ENCODE data around the gene TTLL12. TPM values are rescaled to one million over a fixed set of nuclear protein-coding genes. Genes with fewer than 3 reads are reported as not detected.

Gene TTLL12
- total and polyA plus RNA-seq, 9 donors: 10.9 to 22.4 (median 16.1) TPM

GRCh38 chr22:43129426-43130425, 57.2 kb downstream of the TTLL12 start:
- WGBS (ENCODE audit: insufficient coverage): 44% methylated on average over 8 of the region's 16 CpGs
- peaks cover 40% of the 10 kb centered on the region for H3K4me1 ChIP-seq (ENCODE audit: control insufficient read depth, insufficient read depth, low read length)
- H3K36me3 ChIP-seq (ENCODE audit: control insufficient read depth, insufficient read depth, low read length): peaks cover 20% of the 10 kb centered on the region
- H3K4me3 ChIP-seq (ENCODE audit: low read length): no peak overlapping the region
- no peak overlapping the region for H3K27ac ChIP-seq (ENCODE audit: low read length)
- no peaks in the 10 kb centered on the region for H3K27me3 ChIP-seq (ENCODE audit: control insufficient read depth, insufficient read depth, low read length)
- DNase-seq: no peak
- no peaks in the 10 kb centered on the region for H3K9me3 ChIP-seq (replicated peaks; ENCODE audit: control insufficient read depth, low read depth, low read length)

GRCh38 chr22:43128928-43129424, 58.0 kb downstream of the TTLL12 start:
- Histone ChIP-seq H3K4me3 (ENCODE audit: low read length) (no peak overlapping the region), H3K4me1 (ENCODE audit: control insufficient read depth, insufficient read depth, low read length) (peaks cover 40% of the 10 kb centered on the region), H3K9me3 (replicated peaks; ENCODE audit: control insufficient read depth, low read depth, low read length) (no peaks in the 10 kb centered on the region), H3K27ac (ENCODE audit: low read length) (no peak overlapping the region), H3K27me3 (ENCODE audit: control insufficient read depth, insufficient read depth, low read length) (no peaks in the 10 kb centered on the region), H3K36me3 (ENCODE audit: control insufficient read depth, insufficient read depth, low read length) (peaks cover 12% of the 10 kb centered on the region)
- WGBS (ENCODE audit: insufficient coverage): 43% methylated on average over 19 of the region's 20 CpGs
- no peak for DNase-seq

GRCh38 chr22:43128116-43128515, 58.8 kb downstream of the TTLL12 start:
- 69% methylated on average over 10 of the region's 13 CpGs for WGBS (ENCODE audit: insufficient coverage)

DNA sequence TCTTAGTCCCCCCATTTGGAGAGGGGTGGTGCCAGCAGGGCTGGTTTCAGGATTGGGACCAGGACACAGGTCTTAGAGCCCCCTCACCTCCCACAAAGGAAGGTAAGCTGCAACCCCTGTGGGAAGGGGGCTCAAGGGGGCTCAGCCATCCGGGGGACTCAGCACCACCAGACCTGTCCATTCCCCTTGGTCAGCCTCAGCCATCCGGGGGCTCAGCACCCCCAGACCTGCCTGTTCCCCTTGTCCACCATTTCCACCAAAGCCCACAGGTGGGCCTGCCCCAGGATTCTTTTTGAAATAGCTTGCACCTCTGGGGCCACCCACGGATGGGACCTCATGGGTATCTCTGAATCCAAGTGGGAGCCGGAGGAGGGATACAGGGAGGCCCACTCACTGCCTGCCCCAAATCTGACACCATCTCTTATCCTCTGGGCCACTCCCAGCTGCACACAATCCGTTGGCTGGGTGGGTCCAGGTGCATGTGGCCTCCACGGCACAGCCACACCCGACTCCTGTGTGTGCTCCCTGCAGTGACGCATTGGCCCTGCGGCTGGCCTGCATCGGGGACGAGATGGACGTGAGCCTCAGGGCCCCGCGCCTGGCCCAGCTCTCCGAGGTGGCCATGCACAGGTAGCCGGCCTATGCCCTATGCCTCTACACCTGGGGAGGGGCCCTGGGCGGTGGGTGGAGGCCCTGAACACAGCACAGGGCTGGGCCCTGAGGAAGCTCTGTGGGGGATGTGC, 59.6 kb downstream of the TTLL12 start:
- Histone ChIP-seq H3K27ac (ENCODE audit: low read length) (no peak overlapping the region), H3K27me3 (ENCODE audit: control insufficient read depth, insufficient read depth, low read length) (no peaks in the 10 kb centered on the region), H3K4me3 (ENCODE audit: low read length) (no peak overlapping the region), H3K36me3 (ENCODE audit: control insufficient read depth, insufficient read depth, low read length) (no peaks in the 10 kb centered on the region), H3K9me3 (replicated peaks; ENCODE audit: control insufficient read depth, low read depth, low read length) (no peaks in the 10 kb centered on the region), H3K4me1 (ENCODE audit: control insufficient read depth, insufficient read depth, low read length) (peaks cover 40% of the 10 kb centered on the region)
- WGBS (ENCODE audit: insufficient coverage): 86% methylated on average over 15 of the region's 17 CpGs
- DNase-seq: no peak

More at GRCh38 chr22:43128116-43128515, 58.8 kb downstream of the TTLL12 start:
- no peaks in the 10 kb centered on the region for H3K27me3 ChIP-seq (ENCODE audit: control insufficient read depth, insufficient read depth, low read length)
- H3K36me3 ChIP-seq (ENCODE audit: control insufficient read depth, insufficient read depth, low read length): peaks cover 7% of the 10 kb centered on the region
- no peak for DNase-seq
- H3K9me3 ChIP-seq (replicated peaks; ENCODE audit: control insufficient read depth, low read depth, low read length): no peaks in the 10 kb centered on the region
- no peak overlapping the region for H3K4me3 ChIP-seq (ENCODE audit: low read length)
- peaks cover 40% of the 10 kb centered on the region for H3K4me1 ChIP-seq (ENCODE audit: control insufficient read depth, insufficient read depth, low read length)
- no peak overlapping the region for H3K27ac ChIP-seq (ENCODE audit: low read length)

- H3K27me3 ChIP-seq (ENCODE audit: control insufficient read depth, insufficient read depth, low read length): no peaks in the 10 kb centered on the region
- 59% methylated on average over 3 of the region's 5 CpGs for WGBS (ENCODE audit: insufficient coverage)
- H3K4me1 ChIP-seq (ENCODE audit: control insufficient read depth, insufficient read depth, low read length): peaks cover 35% of the 10 kb centered on the region
- H3K4me3 ChIP-seq (ENCODE audit: low read length): no peak overlapping the region
- H3K36me3 ChIP-seq (ENCODE audit: control insufficient read depth, insufficient read depth, low read length): no peaks in the 10 kb centered on the region
- DNase-seq: no peak
- no peak overlapping the region for H3K27ac ChIP-seq (ENCODE audit: low read length)
- H3K9me3 ChIP-seq (replicated peaks; ENCODE audit: control insufficient read depth, low read depth, low read length): no peaks in the 10 kb centered on the region
Observed at GRCh38 chr22:43126501-43127165, 60.3 kb downstream of the TTLL12 start.

DNA sequence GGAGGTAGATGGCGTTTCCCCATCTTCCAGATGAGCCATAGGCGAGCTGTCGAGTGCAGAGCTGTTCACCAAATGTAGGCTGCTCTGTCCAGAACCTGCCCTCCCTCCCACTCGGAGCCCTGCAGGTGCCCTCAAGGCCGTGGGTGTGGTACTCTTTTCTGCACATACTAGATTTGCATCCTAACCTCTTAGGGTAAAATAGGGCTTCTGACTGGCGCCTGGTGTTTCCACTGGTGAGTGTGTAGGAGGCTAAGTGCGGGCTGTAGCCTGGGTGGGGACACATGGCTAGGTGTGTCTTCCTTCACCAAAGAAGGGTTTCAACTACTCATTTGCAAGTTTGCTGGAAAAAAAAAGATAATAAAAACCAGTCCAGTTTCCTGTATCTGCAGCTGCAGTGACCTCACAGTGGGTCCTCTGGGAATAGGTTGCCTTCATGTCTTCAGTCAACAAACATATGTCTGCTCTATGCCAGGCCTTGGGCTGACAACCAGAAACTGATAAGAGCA, 67.9 kb downstream of the TTLL12 start:
- Histone ChIP-seq H3K27ac (ENCODE audit: low read length) (no peak overlapping the region), H3K36me3 (ENCODE audit: control insufficient read depth, insufficient read depth, low read length) (no peaks in the 10 kb centered on the region)

GRCh38 chr22:43118024-43118849, 68.7 kb downstream of the TTLL12 start:
- DNase-seq: no peak
- peaks cover 3% of the 10 kb centered on the region for H3K4me1 ChIP-seq (ENCODE audit: control insufficient read depth, insufficient read depth, low read length)
- H3K9me3 ChIP-seq (replicated peaks; ENCODE audit: control insufficient read depth, low read depth, low read length): no peaks in the 10 kb centered on the region
- no peak overlapping the region for H3K27ac ChIP-seq (ENCODE audit: low read length)
- H3K27me3 ChIP-seq (ENCODE audit: control insufficient read depth, insufficient read depth, low read length): peaks cover 18% of the 10 kb centered on the region
- WGBS (ENCODE audit: insufficient coverage): 64% methylated on average over 14 of the region's 21 CpGs
- no peak overlapping the region for H3K4me3 ChIP-seq (ENCODE audit: low read length)
- no peaks in the 10 kb centered on the region for H3K36me3 ChIP-seq (ENCODE audit: control insufficient read depth, insufficient read depth, low read length)

More for the DNA sequence above, 67.9 kb downstream of the TTLL12 start:
- no peak for DNase-seq
- no peak overlapping the region for H3K4me3 ChIP-seq (ENCODE audit: low read length)
- no peaks in the 10 kb centered on the region for H3K4me1 ChIP-seq (ENCODE audit: control insufficient read depth, insufficient read depth, low read length)
- WGBS (ENCODE audit: insufficient coverage): 67% methylated on average over 1 of the region's 7 CpGs
- H3K27me3 ChIP-seq (ENCODE audit: control insufficient read depth, insufficient read depth, low read length): peaks cover 10% of the 10 kb centered on the region
- no peaks in the 10 kb centered on the region for H3K9me3 ChIP-seq (replicated peaks; ENCODE audit: control insufficient read depth, low read depth, low read length)

DNA sequence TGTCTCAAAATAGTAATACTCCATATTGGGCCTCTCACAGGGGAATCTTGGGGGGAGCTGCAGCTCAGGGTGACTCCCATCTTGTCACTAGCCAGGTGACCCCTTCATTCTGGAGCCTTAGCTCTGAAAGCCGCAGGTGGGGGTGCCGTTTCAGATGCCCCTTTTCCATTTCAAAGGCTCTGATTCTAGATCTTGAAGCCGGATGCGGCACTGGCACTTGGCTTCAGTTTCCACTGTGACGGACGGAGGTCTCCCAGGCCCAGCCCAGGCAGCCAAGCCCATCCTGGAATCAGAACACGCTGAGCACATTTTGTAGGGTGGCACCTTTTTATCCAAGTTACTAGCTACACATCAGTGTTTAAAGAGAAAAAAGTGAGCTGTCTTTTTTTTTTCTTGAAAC, 70.0 kb downstream of the TTLL12 start:
- Histone ChIP-seq H3K4me1 (ENCODE audit: control insufficient read depth, insufficient read depth, low read length) (peaks cover 3% of the 10 kb centered on the region), H3K27ac (ENCODE audit: low read length) (no peak overlapping the region), H3K4me3 (ENCODE audit: low read length) (no peak overlapping the region), H3K36me3 (ENCODE audit: control insufficient read depth, insufficient read depth, low read length) (no peaks in the 10 kb centered on the region), H3K27me3 (ENCODE audit: control insufficient read depth, insufficient read depth, low read length) (peaks cover 30% of the 10 kb centered on the region), H3K9me3 (replicated peaks; ENCODE audit: control insufficient read depth, low read depth, low read length) (no peaks in the 10 kb centered on the region)
- WGBS (ENCODE audit: insufficient coverage): 74% methylated on average over 6 of the region's 7 CpGs
- DNase-seq: no peak
